ENCODE measurements around the gene FAM151A. TPM values are rescaled to one million over a fixed set of nuclear protein-coding genes. Genes with fewer than 3 reads are reported as not detected.

Gene FAM151A
- total and polyA plus RNA-seq, 2 experiments from 2014 or later = 0.10 TPM; not detected in 1

- no peak overlapping the region for H3K4me2 ChIP-seq
- no peaks in the 10 kb centered on the region for H3K27me3 ChIP-seq (ENCODE audit: insufficient read depth)
- DNase-seq (ENCODE audit: low spot score) (no peak), ATAC-seq (no peak)
- Mint-ChIP-seq H3K4me1 (peaks cover 4% of the 10 kb centered on the region; the same call in 1 of the 3 replicates), H3K9me3 (no peaks in the 10 kb centered on the region), H3K36me3 (ENCODE audit: low read depth) (no peaks in the 10 kb centered on the region), H3K4me3 (no peak overlapping the region), H3K27me3 (ENCODE audit: insufficient read depth, low read depth, poor library complexity) (peaks cover 12% of the 10 kb centered on the region), H3K27ac (no peak overlapping the region)
- H3K27ac ChIP-seq (ENCODE audit: low read depth) = no peak overlapping the region
- H3K79me2 ChIP-seq (replicated peaks; ENCODE audit: insufficient read depth) = no peaks in the 10 kb centered on the region
- no peak overlapping the region for H2AFZ ChIP-seq
- H4K20me1 ChIP-seq (replicated peaks; ENCODE audit: insufficient read depth) = no peaks in the 10 kb centered on the region
- no peak overlapping the region for H3K4me3 ChIP-seq
- H3K4me1 ChIP-seq (ENCODE audit: insufficient read depth) = no peaks in the 10 kb centered on the region
- no peaks in the 10 kb centered on the region for H3K9me2 ChIP-seq (ENCODE audit: insufficient read depth)
- H3K36me3 ChIP-seq (ENCODE audit: insufficient read depth) = no peaks in the 10 kb centered on the region
- TF ChIP-seq NANOG (IDR thresholded peaks at IDR 0.05; ENCODE audit: borderline replicate concordance) (no peak), ZNF462 (CRISPR knock-in tag; IDR thresholded peaks at IDR 0.05) (no peak), STAT1 (IDR thresholded peaks at IDR 0.05; ENCODE audit: unreplicated experiment) (no peak), EZH2 (IDR thresholded peaks at IDR 0.05; ENCODE audit: low read depth, unreplicated experiment) (no peak), JUNB (IDR thresholded peaks at IDR 0.05; ENCODE audit: unreplicated experiment) (no peak), POLR2AphosphoS5 (IDR thresholded peaks at IDR 0.05; ENCODE audit: low read depth) (no peak), EZH2phosphoT487 (IDR thresholded peaks at IDR 0.05; ENCODE audit: unreplicated experiment) (no peak), ZNF331 (CRISPR knock-in tag; IDR thresholded peaks at IDR 0.05; ENCODE audit: low read depth) (no peak), CTCF (conservative IDR thresholded peaks at IDR 0.05; ENCODE audit: low read depth in 2 of 2) (no peak), REST (IDR thresholded peaks at IDR 0.05; ENCODE audit: unreplicated experiment) (no peak), CREB1 (CRISPR knock-in tag; IDR thresholded peaks at IDR 0.05; ENCODE audit: low read depth) (no peak), ETS1 (IDR thresholded peaks at IDR 0.05) (no peak), ZNF114 (CRISPR knock-in tag; IDR thresholded peaks at IDR 0.05) (no peak)
- no peaks in the 10 kb centered on the region for H3F3A ChIP-seq (replicated peaks; ENCODE audit: low read depth)
These were observed 28.8 kb upstream of the FAM151A start for GRCh38 chr1:54652168-54652567.

All from GM23338 (cell line).